A673 (cell line): ENCODE data around the gene NDUFA5. TPM values are rescaled to one million over a fixed set of nuclear protein-coding genes. Genes with fewer than 3 reads are reported as not detected.

ENCODE experiments used
- BruUV-seq: library from RNA; stranded (reverse); fragments of 400-500 nt; replicated peaks from 2 replicates; lab custom pipeline; 2021; lab: Mats Ljungman, UMichigan
- CTCF ChIA-PET: fragments of 300-600 bp; sonication (Branson Sonifier 250); formaldehyde crosslinking; loops from one replicate; lab custom pipeline; 2022; ENCODE audit warnings: antibody characterized with exemption; lab: Charles Lee
- POLR2A ChIA-PET: fragments of 300-600 bp; sonication (Branson Sonifier 250); formaldehyde crosslinking; loops from one replicate; lab custom pipeline; 2022; ENCODE audit warnings: antibody characterized with exemption; ENCODE audit not compliant: low non-redundant PET; lab: Charles Lee
- DNase-seq: peaks from one replicate; pipeline ENCODE4 v3.0.0-alpha.2; 2015; ENCODE audit warnings: low spot score
- H3K27ac ChIP-seq: fragments of 200-600 bp; sonication (generic); 2 replicates; pipeline ENCODE4 v1.5.1; 2016; ENCODE audit warnings: mixed run types, low read depth, mild to moderate bottlenecking, mixed read lengths, antibody characterized with exemption, low read length; ENCODE audit not compliant: poor library complexity, severe bottlenecking
- H3K27me3 ChIP-seq: fragments of 200-600 bp; sonication (generic); replicated peaks from 2 replicates; pipeline ENCODE4 v1.6.1; 2017; ENCODE audit warnings: mixed run types, low read depth, mild to moderate bottlenecking, mixed read lengths, antibody characterized with exemption, low read length; ENCODE audit not compliant: insufficient read depth, poor library complexity
- H3K36me3 ChIP-seq: fragments of 200-600 bp; sonication (generic); 2 replicates; pipeline ENCODE4 v1.6.1; 2016; ENCODE audit warnings: mixed run types, mild to moderate bottlenecking, mixed read lengths, antibody characterized with exemption, low read length; ENCODE audit not compliant: insufficient read depth, poor library complexity, severe bottlenecking
- H3K4me1 ChIP-seq: fragments of 200-600 bp; sonication (generic); 2 replicates; pipeline ENCODE4 v1.6.1; 2017; ENCODE audit warnings: mixed run types, mild to moderate bottlenecking, mixed read lengths, antibody characterized with exemption, low read length; ENCODE audit not compliant: insufficient read depth, poor library complexity, severe bottlenecking
- H3K4me3 ChIP-seq: fragments of 200-600 bp; sonication (generic); 2 replicates; pipeline ENCODE4 v1.5.1; 2016; ENCODE audit warnings: low read depth, mixed run types, mild to moderate bottlenecking, mixed read lengths, low read length; ENCODE audit not compliant: poor library complexity, severe bottlenecking
- H3K9me3 ChIP-seq: fragments of 200-600 bp; sonication (generic); 2 replicates; pipeline ENCODE4 v1.6.1; 2016; ENCODE audit warnings: mixed run types, low read depth, mild to moderate bottlenecking, mixed read lengths, antibody characterized with exemption, low read length; ENCODE audit not compliant: poor library complexity, severe bottlenecking
- EZH2 ChIP-seq: fragments of 200-600 bp; sonication (generic); IDR thresholded peaks from 2 replicates; pipeline ENCODE4 v1.6.1; 2017; ENCODE audit warnings: borderline replicate concordance, low read depth, mild to moderate bottlenecking, mixed read lengths, antibody characterized with exemption, low read length; ENCODE audit not compliant: poor library complexity, severe bottlenecking
- intact Hi-C: fragments of 100-400 bp; cut with micrococcal nuclease; formaldehyde crosslinking; loops from one replicate; pipeline ENCODE4 v1.10.0; 2022; ENCODE audit not compliant: unreplicated experiment
- total RNA-seq: library from RNA; stranded (reverse); gene quantifications from 2 replicates; pipeline ENCODE4 v1.2.3, GENCODE V29; 2021
- TF ChIP-seq, protein P1 (sequence below): fragments of 300-800, 200-600 bp; sonication (generic); conservative IDR thresholded peaks from 2 replicates; pipeline ENCODE4 v1.5.1; 2017; ENCODE audit warnings: low read depth, mild to moderate bottlenecking, antibody characterized with exemption, low read length, moderate library complexity, mixed read lengths

The NDUFA5 gene
- total RNA-seq, 1 experiment from 2014 or later, result 114 TPM

DNA sequence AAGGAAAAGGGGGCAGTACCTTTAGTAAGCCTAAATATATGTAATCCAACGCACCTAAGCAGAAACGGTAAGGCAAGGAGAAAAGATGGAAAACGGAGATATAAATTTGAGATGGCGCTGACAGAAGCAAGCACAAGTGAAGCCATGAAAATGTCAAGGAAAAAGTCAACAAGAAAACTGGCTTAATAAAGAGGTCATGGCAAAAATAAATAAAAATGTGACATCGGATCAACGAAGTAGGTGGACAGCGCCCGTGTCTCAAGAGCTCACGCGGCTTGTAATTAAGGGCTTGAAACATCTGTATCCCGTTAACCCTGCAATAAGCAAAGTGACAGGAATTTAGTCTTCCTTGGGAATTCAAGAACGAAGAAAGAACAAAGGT lies 611 bp downstream of the NDUFA5 start:
- H3K27ac ChIP-seq, result peak overlapping the region; percentile 85
- H3K4me1 ChIP-seq, result peaks cover 7% of the 10 kb centered on the region
- DNase-seq, result no peak
- peaks cover 10% of the 10 kb centered on the region for H3K36me3 ChIP-seq
- ChIA-PET CTCF (no interaction called here), POLR2A (no interaction called here)
- intact Hi-C loops, result loop anchor here (2.0 kb wide), 1 partner anchor 18 kb away; no protein-coding TSS in a partner anchor
- no peak for TF ChIP-seq EZH2
- TF ChIP-seq, protein P1, sequence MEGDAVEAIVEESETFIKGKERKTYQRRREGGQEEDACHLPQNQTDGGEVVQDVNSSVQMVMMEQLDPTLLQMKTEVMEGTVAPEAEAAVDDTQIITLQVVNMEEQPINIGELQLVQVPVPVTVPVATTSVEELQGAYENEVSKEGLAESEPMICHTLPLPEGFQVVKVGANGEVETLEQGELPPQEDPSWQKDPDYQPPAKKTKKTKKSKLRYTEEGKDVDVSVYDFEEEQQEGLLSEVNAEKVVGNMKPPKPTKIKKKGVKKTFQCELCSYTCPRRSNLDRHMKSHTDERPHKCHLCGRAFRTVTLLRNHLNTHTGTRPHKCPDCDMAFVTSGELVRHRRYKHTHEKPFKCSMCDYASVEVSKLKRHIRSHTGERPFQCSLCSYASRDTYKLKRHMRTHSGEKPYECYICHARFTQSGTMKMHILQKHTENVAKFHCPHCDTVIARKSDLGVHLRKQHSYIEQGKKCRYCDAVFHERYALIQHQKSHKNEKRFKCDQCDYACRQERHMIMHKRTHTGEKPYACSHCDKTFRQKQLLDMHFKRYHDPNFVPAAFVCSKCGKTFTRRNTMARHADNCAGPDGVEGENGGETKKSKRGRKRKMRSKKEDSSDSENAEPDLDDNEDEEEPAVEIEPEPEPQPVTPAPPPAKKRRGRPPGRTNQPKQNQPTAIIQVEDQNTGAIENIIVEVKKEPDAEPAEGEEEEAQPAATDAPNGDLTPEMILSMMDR, result no peak
- H3K27me3 ChIP-seq, result no peaks in the 10 kb centered on the region
- no peaks in the 10 kb centered on the region for H3K9me3 ChIP-seq
- H3K4me3 ChIP-seq, result peak overlapping the region; percentile 67
- TSS peak; percentile 58 for BruUV-seq

GRCh38 chr7:123555484-123555883 lies 2.1 kb downstream of the NDUFA5 start:
- no peak for DNase-seq
- Histone ChIP-seq H3K4me3 (no peak overlapping the region), H3K27me3 (no peaks in the 10 kb centered on the region), H3K27ac (no peak overlapping the region), H3K9me3 (no peaks in the 10 kb centered on the region), H3K4me1 (peaks cover 7% of the 10 kb centered on the region), H3K36me3 (peaks cover 10% of the 10 kb centered on the region)
- POLR2A ChIA-PET, result no interaction called here
- no TSS peak for BruUV-seq
- intact Hi-C loops, result no loop called here
- TF ChIP-seq, protein P1, result no peak
- CTCF ChIA-PET, result no interaction called here

DNA sequence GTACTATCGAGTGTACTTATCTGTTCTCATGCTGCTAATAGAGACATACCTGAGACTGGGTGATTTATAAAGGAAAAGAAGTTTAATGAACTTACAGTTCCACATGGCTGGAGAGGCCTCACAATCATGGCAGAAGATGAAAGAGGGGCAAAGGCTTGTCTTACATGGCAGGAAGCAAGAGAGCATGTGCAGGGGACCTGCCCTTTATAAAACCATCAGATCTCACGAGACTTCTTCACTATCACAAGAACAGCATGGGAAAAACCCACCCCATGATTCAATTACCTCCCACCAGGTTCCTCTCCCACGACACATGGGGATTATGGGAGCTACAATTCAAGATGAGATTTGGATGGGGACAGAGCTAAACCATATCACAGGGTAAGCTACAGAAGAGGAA lies 4.5 kb downstream of the NDUFA5 start:
- no TSS peak for BruUV-seq
- peaks cover 7% of the 10 kb centered on the region for H3K4me1 ChIP-seq
- TF ChIP-seq EZH2, result no peak
- TF ChIP-seq, protein P1, result no peak
- no peak for DNase-seq
- POLR2A ChIA-PET, result no interaction called here
- no peak overlapping the region for H3K4me3 ChIP-seq
- peaks cover 24% of the 10 kb centered on the region for H3K36me3 ChIP-seq
- no peaks in the 10 kb centered on the region for H3K27me3 ChIP-seq
- intact Hi-C loops, result no loop called here
- H3K9me3 ChIP-seq, result no peaks in the 10 kb centered on the region
- H3K27ac ChIP-seq, result no peak overlapping the region
- CTCF ChIA-PET, result no interaction called here
